Measurements from ENCODE around the gene EPHX1.

DNA sequence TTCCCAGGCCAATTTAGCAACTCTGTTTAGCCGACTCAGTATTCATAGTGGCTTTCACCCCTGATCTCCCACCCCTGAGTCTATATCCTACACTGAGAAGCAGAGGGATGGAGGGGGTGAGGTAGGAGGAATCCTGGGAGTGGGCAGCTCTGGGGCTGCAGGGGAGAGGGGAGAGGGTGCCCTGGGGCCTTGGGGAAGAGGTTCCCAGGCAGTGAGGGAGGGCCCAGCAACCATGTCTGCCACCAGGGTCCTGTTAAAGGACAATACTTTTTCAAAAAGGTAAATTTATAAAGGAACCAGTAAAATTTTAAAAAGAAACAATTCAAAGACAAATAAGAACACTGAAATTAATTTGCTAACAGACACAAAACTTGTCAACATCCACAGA is 30.3 kb downstream of the EPHX1 start:
- TF ChIP-seq, protein P1, sequence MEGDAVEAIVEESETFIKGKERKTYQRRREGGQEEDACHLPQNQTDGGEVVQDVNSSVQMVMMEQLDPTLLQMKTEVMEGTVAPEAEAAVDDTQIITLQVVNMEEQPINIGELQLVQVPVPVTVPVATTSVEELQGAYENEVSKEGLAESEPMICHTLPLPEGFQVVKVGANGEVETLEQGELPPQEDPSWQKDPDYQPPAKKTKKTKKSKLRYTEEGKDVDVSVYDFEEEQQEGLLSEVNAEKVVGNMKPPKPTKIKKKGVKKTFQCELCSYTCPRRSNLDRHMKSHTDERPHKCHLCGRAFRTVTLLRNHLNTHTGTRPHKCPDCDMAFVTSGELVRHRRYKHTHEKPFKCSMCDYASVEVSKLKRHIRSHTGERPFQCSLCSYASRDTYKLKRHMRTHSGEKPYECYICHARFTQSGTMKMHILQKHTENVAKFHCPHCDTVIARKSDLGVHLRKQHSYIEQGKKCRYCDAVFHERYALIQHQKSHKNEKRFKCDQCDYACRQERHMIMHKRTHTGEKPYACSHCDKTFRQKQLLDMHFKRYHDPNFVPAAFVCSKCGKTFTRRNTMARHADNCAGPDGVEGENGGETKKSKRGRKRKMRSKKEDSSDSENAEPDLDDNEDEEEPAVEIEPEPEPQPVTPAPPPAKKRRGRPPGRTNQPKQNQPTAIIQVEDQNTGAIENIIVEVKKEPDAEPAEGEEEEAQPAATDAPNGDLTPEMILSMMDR (conservative IDR thresholded peaks at IDR 0.05 in 1 of 2, IDR thresholded peaks at IDR 0.05 in 1 of 2; ENCODE audit: low read depth in 1 of 2, low read length in 2 of 2), result no peak
- TF ChIP-seq EZH2 (IDR thresholded peaks at IDR 0.05; ENCODE audit: low read length, missing control alignments), result no peak

Data from fibroblast of lung (primary cell).